KBM-7 (cell line): Measurements from ENCODE around the gene DCC.

ENCODE experiments used
- DNase-seq: peaks from one replicate; pipeline ENCODE4 v3.0.0-alpha.2; 2015
- in situ Hi-C: fragments of 300-500 bp; cut with MboI; formaldehyde crosslinking; loops from 2 replicates; pipeline ENCODE4 v1.14.3; 2020; ENCODE audit warnings: low sequenced_read_pairs, low pct_unique_long_range_greater_than_20kb, mixed read lengths

The DCC gene

GRCh38 chr18:53360501-53361443, 1020.8 kb downstream of the DCC start:
- DNase-seq: no peak
- in situ Hi-C loops: no loop called here

GRCh38 chr18:53375621-53376020, 1035.6 kb downstream of the DCC start:
- in situ Hi-C loops: no loop called here
- DNase-seq: no peak

DNA sequence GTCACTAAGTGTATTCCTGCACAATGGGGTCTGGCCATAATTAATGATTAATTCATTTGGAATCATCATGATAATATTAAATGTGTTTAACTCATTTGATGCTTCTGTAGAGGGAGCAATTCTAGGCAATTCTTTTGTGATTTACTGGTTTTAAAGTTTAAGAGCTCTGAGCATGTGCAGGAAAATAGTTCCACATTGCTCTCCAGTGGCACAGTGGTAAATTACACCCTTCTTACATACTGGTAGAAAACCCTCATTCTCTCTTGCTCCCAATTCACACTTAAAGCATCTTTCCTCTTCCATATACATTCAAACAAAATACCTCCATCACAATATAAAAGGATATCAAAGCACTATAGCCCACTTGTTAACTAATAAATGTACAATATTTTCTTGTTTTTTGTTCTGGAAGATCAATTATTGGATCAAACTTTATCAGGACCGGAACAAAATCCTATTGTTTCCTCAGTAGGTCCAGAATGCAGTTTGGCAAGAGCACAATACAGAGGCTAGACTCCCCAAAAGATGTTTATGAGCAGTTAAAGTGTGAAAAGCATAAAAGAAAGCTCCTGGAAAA, 1040.2 kb downstream of the DCC start:
- peak; percentile 15 for DNase-seq
- in situ Hi-C loops: no loop called here

DNA sequence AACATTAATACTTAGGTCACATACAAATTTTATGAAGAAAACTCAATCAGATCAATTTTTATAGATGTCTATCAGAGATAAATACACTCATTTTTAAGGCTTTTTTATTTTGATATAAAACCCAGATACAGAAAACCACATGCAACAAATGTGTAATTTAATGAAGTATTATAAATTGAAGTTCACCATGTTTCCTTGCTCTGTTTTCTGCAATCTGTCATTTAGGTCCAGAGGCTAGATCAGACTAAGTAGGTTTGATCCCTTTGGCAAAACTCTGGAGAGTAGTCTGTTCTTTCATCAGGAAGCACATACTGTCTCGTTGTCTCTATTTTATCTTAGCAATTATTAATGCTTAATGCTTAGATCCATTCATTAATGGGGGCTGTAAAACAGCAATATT, 1042.9 kb downstream of the DCC start:
- in situ Hi-C loops: no loop called here
- no peak for DNase-seq

DNA sequence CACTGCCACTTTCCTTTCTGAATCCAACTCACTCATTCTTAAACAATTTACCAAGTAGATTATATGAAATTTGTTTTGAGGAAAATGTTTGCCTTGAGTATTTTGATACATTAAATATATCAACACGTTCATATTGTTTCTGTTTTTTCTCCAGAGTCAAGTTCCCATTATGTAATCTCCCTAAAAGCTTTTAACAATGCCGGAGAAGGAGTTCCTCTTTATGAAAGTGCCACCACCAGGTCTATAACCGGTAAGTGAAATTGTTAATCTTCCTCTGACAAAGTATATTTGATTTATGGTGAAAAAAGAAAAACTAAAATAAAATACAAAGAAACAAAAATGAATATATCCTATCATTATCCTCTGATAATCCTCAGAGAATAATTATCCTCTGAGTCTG, 1045.9 kb downstream of the DCC start:
- no peak for DNase-seq
- in situ Hi-C loops: no loop called here

- DNase-seq: no peak
- in situ Hi-C loops: no loop called here
Measured at GRCh38 chr18:53387581-53387980, 1047.6 kb downstream of the DCC start.

- no peak for DNase-seq
- in situ Hi-C loops: no loop called here
Measured at GRCh38 chr18:53402670-53403069, 1062.7 kb downstream of the DCC start.

DNA sequence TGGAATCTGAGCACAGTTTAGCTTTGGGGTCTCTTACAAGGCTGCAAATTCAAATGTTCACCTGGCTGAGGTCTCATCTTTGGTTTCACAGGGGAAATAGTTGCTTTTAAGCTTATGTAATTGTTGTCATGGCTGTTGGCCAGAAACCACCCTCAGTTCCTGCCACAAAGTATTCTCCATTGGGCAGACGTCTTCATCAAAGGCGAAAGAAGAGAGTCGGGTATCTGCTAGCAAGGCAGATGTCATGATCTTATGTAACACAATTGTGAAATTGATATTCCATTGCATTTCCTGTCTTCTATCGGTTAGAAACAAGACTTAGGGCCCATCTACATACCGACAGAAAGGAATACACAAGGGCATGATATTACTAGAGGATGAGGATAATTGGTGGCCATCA, 1068.3 kb downstream of the DCC start:
- in situ Hi-C loops: no loop called here
- DNase-seq: no peak

DNA sequence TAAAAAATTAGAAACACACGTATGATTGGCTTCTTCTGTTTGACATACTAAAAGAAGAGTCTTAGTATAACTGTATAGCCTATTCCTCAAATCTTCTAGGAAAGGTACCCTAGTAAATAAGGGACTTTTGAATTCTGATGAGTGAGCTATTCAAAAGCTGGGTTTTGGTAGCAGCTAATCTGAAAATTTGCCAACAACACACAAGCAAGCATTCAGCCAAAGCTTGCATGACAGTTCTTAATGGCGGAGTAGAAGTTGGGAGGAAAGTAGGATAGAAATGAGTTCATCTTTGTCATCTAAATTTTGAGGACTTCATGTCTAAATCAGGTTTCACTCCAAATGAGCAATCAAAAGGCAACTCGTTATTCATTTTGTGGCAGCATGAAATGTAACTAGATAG, 1071.5 kb downstream of the DCC start:
- no peak for DNase-seq
- in situ Hi-C loops: no loop called here

DNA sequence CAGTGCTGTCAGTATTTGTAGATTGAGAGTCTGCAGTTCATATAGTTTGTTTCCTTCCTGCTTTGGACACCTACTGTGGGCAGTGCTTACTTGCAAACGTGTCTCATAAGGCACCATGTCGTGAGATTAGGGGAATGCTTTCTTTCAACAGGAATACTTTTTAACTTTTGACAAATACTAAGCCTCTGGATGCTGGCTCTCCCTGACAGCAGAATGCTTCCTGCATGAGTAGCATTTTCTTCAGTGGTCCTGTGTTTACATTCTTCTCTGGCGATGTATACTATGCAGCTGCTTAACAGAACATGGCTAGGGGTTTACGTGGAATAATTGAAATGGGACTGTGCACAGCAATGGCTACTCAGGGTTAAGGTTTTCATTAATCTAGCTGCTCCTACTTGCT, 1077.0 kb downstream of the DCC start:
- in situ Hi-C loops: no loop called here
- no peak for DNase-seq

- in situ Hi-C loops: no loop called here
Measured at GRCh38 chr18:53421869-53422268, 1081.9 kb downstream of the DCC start.

DNA sequence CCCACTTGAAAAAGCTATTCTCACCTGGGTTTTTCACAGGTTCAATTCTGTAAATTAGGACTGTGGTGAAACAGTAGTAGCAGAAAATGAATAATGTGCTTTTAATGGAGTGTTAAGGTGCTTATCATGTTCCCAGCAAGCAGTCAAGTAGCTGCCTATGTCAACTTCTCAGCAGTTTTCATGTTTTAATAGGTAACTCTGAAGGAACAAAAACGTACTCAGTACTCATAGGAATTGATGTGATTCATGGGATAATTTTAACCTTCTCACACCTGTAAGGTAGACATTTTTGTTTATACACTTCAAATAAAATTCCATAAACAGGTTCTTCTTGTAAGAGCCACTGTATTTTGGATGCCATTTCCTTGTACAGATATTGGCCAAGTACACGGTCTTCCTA, 1082.9 kb downstream of the DCC start:
- in situ Hi-C loops: no loop called here

More at GRCh38 chr18:53421869-53422268, 1081.9 kb downstream of the DCC start:
- no peak for DNase-seq

DNA sequence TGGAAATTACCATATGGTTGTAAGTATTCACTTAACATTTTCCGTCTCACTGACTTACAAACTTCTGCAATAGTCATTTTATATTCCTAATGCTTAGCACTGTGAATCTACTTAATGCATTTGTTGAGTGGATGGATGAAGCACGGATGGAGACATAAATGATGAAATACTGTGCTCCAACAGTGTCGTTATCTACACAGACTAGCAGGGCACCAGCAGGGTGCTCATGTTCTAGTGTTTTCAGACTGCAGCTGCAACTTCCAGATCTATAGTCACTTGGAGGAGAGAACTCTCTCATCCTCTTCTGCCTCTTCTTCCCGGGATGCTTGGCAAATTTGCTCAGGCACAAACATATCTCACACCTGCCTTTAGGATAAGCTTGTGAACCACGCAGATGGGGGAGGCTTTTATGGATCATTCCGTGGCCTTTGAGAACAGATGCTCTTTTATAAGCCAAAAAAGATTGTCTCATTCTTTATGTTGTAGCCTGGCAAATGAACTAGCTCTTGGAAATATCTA, 1086.7 kb downstream of the DCC start:
- in situ Hi-C loops: no loop called here

More for the DNA sequence above, 1082.9 kb downstream of the DCC start:
- no peak for DNase-seq

GRCh38 chr18:53441761-53442414, 1101.9 kb downstream of the DCC start:
- in situ Hi-C loops: no loop called here
- no peak for DNase-seq

More for the DNA sequence above, 1086.7 kb downstream of the DCC start:
- DNase-seq: peak; percentile 0

- in situ Hi-C loops: no loop called here
- no peak for DNase-seq
Measured at GRCh38 chr18:53442415-53442783, 1102.4 kb downstream of the DCC start.

- DNase-seq: no peak
- in situ Hi-C loops: no loop called here
Measured at GRCh38 chr18:53443336-53443735, 1103.3 kb downstream of the DCC start.

- in situ Hi-C loops: no loop called here
- no peak for DNase-seq
Measured at GRCh38 chr18:53443831-53444230, 1103.8 kb downstream of the DCC start.

DNA sequence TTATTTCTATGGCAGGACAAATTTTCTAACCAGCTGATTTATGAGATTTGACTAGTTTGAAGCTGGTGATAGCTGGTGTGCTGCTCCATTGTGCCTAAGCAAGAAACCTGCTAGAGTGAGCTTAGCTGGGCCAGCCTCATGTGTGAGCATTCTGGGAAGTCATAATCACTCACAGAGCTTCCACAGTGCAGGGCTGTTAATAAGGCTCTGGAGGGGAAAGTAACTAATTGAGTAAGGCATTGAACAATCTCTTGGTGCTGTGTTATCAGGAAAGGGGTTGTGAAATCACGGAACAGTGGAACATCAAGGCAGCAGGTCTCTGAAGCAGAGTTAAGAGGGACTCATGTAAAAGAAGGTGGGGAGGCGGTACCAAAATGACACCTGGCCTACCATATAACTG, 1111.9 kb downstream of the DCC start:
- in situ Hi-C loops: no loop called here
- no peak for DNase-seq

- in situ Hi-C loops: no loop called here
- DNase-seq: no peak
Measured at GRCh38 chr18:53457068-53457467, 1117.1 kb downstream of the DCC start.

DNA sequence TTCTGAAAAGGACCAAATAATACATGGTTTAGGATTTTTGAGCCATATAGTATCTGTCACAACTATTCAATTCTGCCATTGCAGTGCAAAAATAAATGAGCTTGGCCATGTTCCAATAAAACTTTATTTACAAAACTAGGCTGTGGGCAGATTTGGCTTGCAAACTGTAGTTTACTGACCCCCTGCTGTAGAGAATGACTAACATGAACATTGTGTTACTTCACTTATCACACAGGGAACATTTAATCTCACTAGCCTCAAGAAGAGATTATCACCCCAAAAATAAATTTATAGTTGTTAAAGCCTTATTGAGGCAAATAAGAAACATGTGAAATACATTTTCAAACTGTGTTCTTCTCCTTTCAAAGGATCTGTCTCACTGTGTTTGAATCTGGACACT, 1118.3 kb downstream of the DCC start:
- in situ Hi-C loops: no loop called here
- DNase-seq: no peak
